Astrocyte (in vitro differentiated cells and primary cell): ENCODE results near the gene SDC4.

Experiments
- EZH2 ChIP-seq: IDR thresholded peaks from 2 replicates; pipeline ENCODE4 v1.6.1; 2012; ENCODE audit warnings: mild to moderate bottlenecking, low read length, inconsistent platforms; ENCODE audit not compliant: insufficient read depth
- TF ChIP-seq, protein P1 (sequence below): IDR thresholded peaks from 2 replicates; pipeline ENCODE4 v1.5.1; 2011; ENCODE audit warnings: low read depth, mild to moderate bottlenecking, inconsistent platforms, low read length, moderate library complexity; ENCODE audit not compliant: insufficient read depth

DNA sequence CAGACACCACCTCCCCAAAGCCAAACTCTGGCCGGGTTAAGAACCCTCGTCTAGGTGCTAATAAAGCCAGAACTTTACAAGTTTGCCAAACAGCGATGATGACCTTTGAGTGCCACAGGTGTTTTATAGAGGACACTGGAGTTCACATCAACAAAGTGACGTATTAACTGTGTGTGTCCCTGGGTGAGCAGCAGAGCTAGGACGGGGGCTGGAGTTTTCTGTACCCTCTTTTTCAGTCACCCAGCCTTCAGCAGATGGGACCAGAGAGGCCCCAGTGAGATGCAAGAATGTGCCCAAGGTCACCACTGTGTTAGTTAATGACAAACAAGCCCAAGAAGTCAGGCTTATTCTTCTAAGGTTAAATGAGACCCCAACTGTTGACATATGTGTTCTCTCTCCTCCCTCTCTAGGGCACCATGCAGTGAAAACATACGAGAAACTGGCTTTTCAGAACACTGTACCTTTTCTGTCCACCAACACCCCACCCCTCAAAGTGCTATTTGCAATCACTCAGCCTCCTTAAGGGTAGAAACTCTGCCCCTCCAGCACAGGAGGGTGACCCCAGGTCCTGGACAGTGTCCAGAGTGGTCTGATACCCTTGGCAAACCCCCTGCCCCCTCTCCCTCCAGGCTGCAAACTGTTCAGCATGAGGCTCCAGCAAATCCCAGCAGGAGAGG, 5.2 kb downstream of the SDC4 start:
- TF ChIP-seq, protein P1, sequence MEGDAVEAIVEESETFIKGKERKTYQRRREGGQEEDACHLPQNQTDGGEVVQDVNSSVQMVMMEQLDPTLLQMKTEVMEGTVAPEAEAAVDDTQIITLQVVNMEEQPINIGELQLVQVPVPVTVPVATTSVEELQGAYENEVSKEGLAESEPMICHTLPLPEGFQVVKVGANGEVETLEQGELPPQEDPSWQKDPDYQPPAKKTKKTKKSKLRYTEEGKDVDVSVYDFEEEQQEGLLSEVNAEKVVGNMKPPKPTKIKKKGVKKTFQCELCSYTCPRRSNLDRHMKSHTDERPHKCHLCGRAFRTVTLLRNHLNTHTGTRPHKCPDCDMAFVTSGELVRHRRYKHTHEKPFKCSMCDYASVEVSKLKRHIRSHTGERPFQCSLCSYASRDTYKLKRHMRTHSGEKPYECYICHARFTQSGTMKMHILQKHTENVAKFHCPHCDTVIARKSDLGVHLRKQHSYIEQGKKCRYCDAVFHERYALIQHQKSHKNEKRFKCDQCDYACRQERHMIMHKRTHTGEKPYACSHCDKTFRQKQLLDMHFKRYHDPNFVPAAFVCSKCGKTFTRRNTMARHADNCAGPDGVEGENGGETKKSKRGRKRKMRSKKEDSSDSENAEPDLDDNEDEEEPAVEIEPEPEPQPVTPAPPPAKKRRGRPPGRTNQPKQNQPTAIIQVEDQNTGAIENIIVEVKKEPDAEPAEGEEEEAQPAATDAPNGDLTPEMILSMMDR, result no peak
- no peak for TF ChIP-seq EZH2
